ENCODE measurements around the gene SLC22A31. TPM values are rescaled to one million over a fixed set of nuclear protein-coding genes. Genes with fewer than 3 reads are reported as not detected.

Gene SLC22A31
- total and polyA plus RNA-seq, 9 of the 15 experiments (the other 6 are each of a cell fraction or from before 2014, with no cell fraction given): 0.29 to 2.2 (median 0.47) TPM; not detected in 3

DNA sequence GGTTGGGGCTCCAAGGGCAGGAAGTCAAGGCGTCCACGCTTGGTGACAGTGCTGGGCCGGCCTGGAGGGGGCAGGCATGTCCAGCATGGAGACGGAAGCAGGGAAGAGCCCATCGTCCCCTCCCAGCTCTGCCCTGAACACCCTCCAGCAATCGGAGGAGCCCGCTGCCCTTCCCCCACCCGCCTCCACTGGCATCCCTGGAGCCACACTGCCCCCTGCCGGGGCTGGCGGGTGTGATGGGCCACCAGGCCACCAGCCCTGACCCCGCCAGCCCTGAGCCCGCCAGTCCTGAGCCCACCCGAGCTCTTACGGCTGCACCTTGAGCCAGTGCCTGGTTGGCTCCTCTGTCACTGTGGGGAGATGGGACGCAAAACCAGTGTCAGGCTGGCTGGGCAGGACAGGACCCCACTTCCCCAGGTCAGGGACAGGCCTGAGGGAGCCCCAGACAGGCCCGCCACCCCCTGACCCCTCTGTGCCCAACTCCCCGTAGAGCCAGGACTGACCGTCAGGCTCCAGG lies 32.9 kb downstream of the SLC22A31 start (continued):
- TF ChIP-seq ZBTB26 (CRISPR knock-in tag; IDR thresholded peaks at IDR 0.05) (no peak; the same call in 1 of the 2 replicates), ILK (tag; IDR thresholded peaks at IDR 0.05; ENCODE audit: borderline replicate concordance, low read depth) (no peak), TEAD1 (CRISPR knock-in tag; IDR thresholded peaks at IDR 0.05) (peak in 1 of 2 experiments; percentile 89; a peak in 1 of 4 replicates), ARHGAP35 (IDR thresholded peaks at IDR 0.05; ENCODE audit: partially characterized antibody) (no peak), NFE2 (IDR thresholded peaks at IDR 0.05; ENCODE audit: low read depth) (no peak), SREBF1 (IDR thresholded peaks at IDR 0.05; ENCODE audit: borderline replicate concordance, low read depth, low read length) (no peak), SAFB2 (IDR thresholded peaks at IDR 0.05; ENCODE audit: borderline replicate concordance, low read depth, low read length, severe bottlenecking) (no peak), JUNB (CRISPR knock-in tag; conservative IDR thresholded peaks at IDR 0.05) (no peak), ETV5 (CRISPR knock-in tag; IDR thresholded peaks at IDR 0.05; ENCODE audit: low read depth) (peak; percentile 66; the same call in 1 of the 2 replicates), GATA2 (CRISPR knock-in tag; IDR thresholded peaks at IDR 0.05) (no peak), SRSF9 (IDR thresholded peaks at IDR 0.05; ENCODE audit: borderline replicate concordance, low read depth, low read length) (no peak), FOXA1 (IDR thresholded peaks at IDR 0.05; ENCODE audit: borderline replicate concordance) (no peak), GTF2F1 (IDR thresholded peaks at IDR 0.05; ENCODE audit: low read depth, low read length) (no peak), MLLT1 (IDR thresholded peaks at IDR 0.05) (no peak), CEBPZ (IDR thresholded peaks at IDR 0.05; ENCODE audit: borderline replicate concordance, low read depth, low read length) (no peak), ZNF274 (IDR thresholded peaks at IDR 0.05; ENCODE audit: borderline replicate concordance, low read depth, low read length) (no peak), HMGN3 (IDR thresholded peaks at IDR 0.05; ENCODE audit: borderline replicate concordance, extremely low read depth, insufficient read length, low read depth, low read length) (peak; percentile 76), ZFP36 (IDR thresholded peaks at IDR 0.05; ENCODE audit: low read depth, low read length, partially characterized antibody) (no peak), SMARCA4 (IDR thresholded peaks at IDR 0.05) (no peak)
- TF ChIP-seq, protein P1, sequence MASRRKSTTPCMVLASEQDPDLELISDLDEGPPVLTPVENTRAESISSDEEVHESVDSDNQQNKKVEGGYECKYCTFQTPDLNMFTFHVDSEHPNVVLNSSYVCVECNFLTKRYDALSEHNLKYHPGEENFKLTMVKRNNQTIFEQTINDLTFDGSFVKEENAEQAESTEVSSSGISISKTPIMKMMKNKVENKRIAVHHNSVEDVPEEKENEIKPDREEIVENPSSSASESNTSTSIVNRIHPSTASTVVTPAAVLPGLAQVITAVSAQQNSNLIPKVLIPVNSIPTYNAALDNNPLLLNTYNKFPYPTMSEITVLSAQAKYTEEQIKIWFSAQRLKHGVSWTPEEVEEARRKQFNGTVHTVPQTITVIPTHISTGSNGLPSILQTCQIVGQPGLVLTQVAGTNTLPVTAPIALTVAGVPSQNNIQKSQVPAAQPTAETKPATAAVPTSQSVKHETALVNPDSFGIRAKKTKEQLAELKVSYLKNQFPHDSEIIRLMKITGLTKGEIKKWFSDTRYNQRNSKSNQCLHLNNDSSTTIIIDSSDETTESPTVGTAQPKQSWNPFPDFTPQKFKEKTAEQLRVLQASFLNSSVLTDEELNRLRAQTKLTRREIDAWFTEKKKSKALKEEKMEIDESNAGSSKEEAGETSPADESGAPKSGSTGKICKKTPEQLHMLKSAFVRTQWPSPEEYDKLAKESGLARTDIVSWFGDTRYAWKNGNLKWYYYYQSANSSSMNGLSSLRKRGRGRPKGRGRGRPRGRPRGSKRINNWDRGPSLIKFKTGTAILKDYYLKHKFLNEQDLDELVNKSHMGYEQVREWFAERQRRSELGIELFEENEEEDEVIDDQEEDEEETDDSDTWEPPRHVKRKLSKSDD (conservative IDR thresholded peaks at IDR 0.05; ENCODE audit: low read length): no peak
